Left lung (tissue), 10 donors: Measurements from ENCODE around the gene TBL1Y. TPM values are rescaled to one million over a fixed set of nuclear protein-coding genes. Genes with fewer than 3 reads are reported as not detected.

Experiments
- ATAC-seq: fragments of 200-7000 bp; cut with Tn5 transposase; one replicate; pipeline ENCODE4 v1.9.1; 2020; ENCODE audit warnings: moderate library complexity
- DNase-seq, 4 donors: peaks; one replicate each; pipeline ENCODE4 v3.0.0-alpha.2; 2013 to 2020
- H3K27ac ChIP-seq, 2 donors: fragments of 200-600 bp; sonication (generic) in 1 of 2; one replicate each; pipeline versions ENCODE4 v1.5.0 to v1.8.0; 2020 to 2021
- H3K27me3 ChIP-seq, 2 donors: fragments of 200-600 bp; sonication (generic) in 1 of 2; one replicate each; pipeline versions ENCODE4 v1.5.0 to v1.8.0; 2020 to 2021
- H3K36me3 ChIP-seq, 2 donors: fragments of 200-600 bp; sonication (generic) in 1 of 2; one replicate each; pipeline versions ENCODE4 v1.5.0 to v1.8.0; 2020 to 2021
- H3K4me1 ChIP-seq, 2 donors: fragments of 200-600 bp; one replicate each; pipeline ENCODE4 v1.8.0; 2021
- H3K4me3 ChIP-seq, 2 donors: fragments of 200-600 bp; sonication (generic) in 1 of 2; one replicate each; pipeline versions ENCODE4 v1.5.0 to v1.8.0; 2020 to 2021; ENCODE audit warnings: mild to moderate bottlenecking in 1 of 2
- H3K9me3 ChIP-seq, 2 donors: fragments of 200-600 bp; sonication (generic) in 1 of 2; one replicate each; pipeline versions ENCODE4 v1.5.0 to v1.8.0; 2020 to 2021
- intact Hi-C, 2 donors: fragments of 100-400 bp; cut with DNase I; formaldehyde crosslinking; loops; one replicate each; pipeline versions ENCODE4 v1.11.2 to v1.14.2; 2022
- polyA plus RNA-seq, 6 donors: library from polyadenylated mRNA; unstranded; fragments of 120-200 nt; gene quantifications; one replicate each; pipeline ENCODE4 v1.2.1, GENCODE V29; 2013; ENCODE audit not compliant: insufficient read length in 6 of 6
- total RNA-seq, 2 donors: library from RNA; stranded (reverse); fragmentation: NEBNext Ultra II Directional; extraction: Animal tissue kit (Norgen Biotek cat#: 25700); gene quantifications; one replicate each; pipeline ENCODE4 v1.2.1, GENCODE V29; 2021
- TF ChIP-seq, protein P1 (sequence below), 2 donors: fragments of 200-600 bp; sonication (generic) in 1 of 2; IDR thresholded peaks; one replicate each; pipeline versions ENCODE4 v1.5.0 to v1.8.0; 2021; ENCODE audit warnings: antibody characterized with exemption in 2 of 2
- donor health status: DM: no; HTN: yes; CAD: no.
- donor health status: DM: no; HTN: no; CAD: no.

Gene TBL1Y
- total and polyA plus RNA-seq, 8 donors: 0.10 to 2.0 (median 1.5) TPM; not detected in 3

DNA sequence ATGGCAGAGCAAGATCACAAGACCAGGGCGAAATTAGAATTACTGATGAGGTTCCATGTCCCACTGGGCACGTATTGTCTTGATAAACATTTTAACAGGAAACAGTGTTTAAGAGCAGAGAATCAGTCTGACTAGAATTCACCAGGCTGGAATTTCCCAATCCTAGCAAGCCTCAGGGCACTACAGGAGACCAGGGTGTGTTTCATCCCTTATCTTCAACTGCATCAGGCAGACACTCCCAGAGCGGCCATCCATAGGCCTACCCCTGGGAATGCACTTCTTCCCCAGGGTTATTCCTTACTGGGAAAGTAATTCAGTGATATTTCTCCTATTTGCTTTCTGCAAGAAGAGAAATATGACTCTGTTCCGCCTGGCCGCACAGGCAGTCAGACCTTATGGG lies 205.4 kb downstream of the TBL1Y start:
- TF ChIP-seq, protein P1, sequence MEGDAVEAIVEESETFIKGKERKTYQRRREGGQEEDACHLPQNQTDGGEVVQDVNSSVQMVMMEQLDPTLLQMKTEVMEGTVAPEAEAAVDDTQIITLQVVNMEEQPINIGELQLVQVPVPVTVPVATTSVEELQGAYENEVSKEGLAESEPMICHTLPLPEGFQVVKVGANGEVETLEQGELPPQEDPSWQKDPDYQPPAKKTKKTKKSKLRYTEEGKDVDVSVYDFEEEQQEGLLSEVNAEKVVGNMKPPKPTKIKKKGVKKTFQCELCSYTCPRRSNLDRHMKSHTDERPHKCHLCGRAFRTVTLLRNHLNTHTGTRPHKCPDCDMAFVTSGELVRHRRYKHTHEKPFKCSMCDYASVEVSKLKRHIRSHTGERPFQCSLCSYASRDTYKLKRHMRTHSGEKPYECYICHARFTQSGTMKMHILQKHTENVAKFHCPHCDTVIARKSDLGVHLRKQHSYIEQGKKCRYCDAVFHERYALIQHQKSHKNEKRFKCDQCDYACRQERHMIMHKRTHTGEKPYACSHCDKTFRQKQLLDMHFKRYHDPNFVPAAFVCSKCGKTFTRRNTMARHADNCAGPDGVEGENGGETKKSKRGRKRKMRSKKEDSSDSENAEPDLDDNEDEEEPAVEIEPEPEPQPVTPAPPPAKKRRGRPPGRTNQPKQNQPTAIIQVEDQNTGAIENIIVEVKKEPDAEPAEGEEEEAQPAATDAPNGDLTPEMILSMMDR (IDR thresholded peaks at IDR 0.05): no peak
- no peaks in the 10 kb centered on the region for H3K36me3 ChIP-seq
- no peak overlapping the region for H3K27ac ChIP-seq
- ATAC-seq: no peak
- DNase-seq: no peak
- no peaks in the 10 kb centered on the region for H3K9me3 ChIP-seq
- intact Hi-C loops: no loop called here
- no peaks in the 10 kb centered on the region for H3K27me3 ChIP-seq
- H3K4me3 ChIP-seq: no peak overlapping the region
- no peaks in the 10 kb centered on the region for H3K4me1 ChIP-seq

DNA sequence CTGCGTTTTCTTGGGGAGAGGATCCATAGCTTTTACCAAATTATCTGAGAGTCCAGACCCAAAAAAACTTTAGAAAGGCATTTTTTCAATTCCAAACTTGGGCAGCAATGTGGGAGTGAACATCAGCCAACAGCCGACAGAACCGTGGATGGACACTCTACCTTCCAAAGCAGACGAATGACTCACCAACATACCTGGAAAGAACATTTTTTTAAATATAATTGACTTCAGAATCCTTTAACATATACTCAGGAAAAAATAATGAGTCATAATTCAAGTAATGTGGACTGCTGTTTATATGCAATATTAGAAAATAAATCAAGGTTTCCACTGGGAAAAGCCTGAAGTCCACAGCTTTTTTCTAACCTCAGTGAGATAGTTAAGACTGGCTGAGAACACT lies 211.7 kb downstream of the TBL1Y start:
- Histone ChIP-seq H3K27me3 (no peaks in the 10 kb centered on the region), H3K4me1 (no peaks in the 10 kb centered on the region), H3K9me3 (no peaks in the 10 kb centered on the region), H3K4me3 (no peak overlapping the region), H3K36me3 (no peaks in the 10 kb centered on the region), H3K27ac (no peak overlapping the region)
- ATAC-seq (no peak), DNase-seq (no peak)
- TF ChIP-seq, protein P1 (IDR thresholded peaks at IDR 0.05): no peak
- intact Hi-C loops: no loop called here

DNA sequence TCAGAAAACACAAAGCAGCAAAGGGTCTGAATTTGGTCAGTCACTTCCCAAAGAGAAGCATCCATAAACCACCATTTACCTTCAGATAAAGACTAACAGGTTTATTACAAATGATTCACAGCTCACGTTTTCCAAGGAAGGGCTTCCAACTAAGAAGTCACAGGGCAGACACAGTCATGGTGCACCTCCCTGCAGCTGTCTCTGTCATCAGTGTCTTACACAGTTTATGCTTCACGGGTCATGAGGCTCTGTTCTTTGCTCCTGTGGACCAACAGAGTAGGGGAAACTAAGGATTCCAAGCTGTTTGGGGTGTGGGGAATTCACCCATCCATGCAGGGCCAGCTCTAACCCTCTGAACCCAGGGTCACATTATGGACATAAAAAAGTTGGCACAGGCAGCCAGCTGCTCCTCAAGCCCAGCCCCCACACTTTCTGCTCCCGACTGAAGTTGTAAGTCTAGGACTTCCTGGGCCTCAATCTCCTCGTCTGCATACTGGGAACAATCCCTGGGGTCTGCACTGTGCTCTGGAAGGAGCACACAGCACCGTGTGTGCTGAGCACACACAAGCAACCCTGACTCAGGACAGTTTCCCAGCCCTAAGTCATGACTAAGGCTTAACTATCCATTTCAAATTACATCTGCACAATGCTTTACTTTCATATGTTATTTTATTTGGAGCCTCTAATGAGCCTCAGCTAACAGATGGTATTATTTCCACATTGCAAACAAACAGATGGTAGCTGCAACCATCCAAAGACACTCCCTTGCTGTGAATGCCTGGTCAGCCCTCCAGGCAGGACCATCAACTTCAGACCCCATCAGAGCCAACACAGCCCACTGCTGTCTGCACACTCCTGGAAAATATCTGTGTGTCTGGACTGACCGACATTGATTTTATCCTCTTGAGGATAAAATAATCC lies 214.9 kb downstream of the TBL1Y start:
- H3K36me3 ChIP-seq: no peaks in the 10 kb centered on the region
- intact Hi-C loops: no loop called here
- no peak overlapping the region for H3K27ac ChIP-seq
- ATAC-seq (no peak), DNase-seq (no peak)
- H3K4me1 ChIP-seq: no peaks in the 10 kb centered on the region
- no peak overlapping the region for H3K4me3 ChIP-seq
- no peaks in the 10 kb centered on the region for H3K9me3 ChIP-seq
- TF ChIP-seq, protein P1 (IDR thresholded peaks at IDR 0.05): no peak
- no peaks in the 10 kb centered on the region for H3K27me3 ChIP-seq

DNA sequence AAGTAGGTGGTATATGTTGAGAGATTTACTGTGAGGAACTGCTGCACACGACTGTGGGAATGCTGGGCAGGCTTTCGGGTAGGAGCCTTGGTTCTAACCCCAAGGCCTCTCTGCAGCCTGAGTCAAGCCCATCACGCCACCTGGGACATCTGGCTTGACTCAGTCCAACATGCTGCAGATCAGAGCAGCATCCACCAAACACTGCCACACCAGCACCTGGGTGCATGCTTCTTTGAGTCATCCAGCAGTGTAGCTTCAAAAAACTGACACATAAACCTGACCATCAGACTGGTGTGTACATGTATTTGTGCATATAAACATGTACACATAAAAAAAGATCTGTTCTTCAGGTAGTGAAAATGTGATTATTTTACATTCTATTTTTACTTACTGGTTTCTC lies 217.7 kb downstream of the TBL1Y start:
- Histone ChIP-seq H3K27me3 (no peaks in the 10 kb centered on the region), H3K36me3 (no peaks in the 10 kb centered on the region), H3K4me3 (no peak overlapping the region), H3K9me3 (no peaks in the 10 kb centered on the region), H3K27ac (no peak overlapping the region), H3K4me1 (no peaks in the 10 kb centered on the region)
- DNase-seq: no peak
- intact Hi-C loops: no loop called here
- TF ChIP-seq, protein P1 (IDR thresholded peaks at IDR 0.05): no peak
- ATAC-seq: no peak

Other genes with a start within 250 kb of the TBL1Y start
- not detected for gene AMELY, start 1.1 kb downstream of the TBL1Y start, total RNA-seq
- gene AMELY, start 1.1 kb downstream of the TBL1Y start, polyA plus RNA-seq: not detected